ENCODE measurements around the gene GPRC6A.

- TF ChIP-seq POLR2A (IDR thresholded peaks at IDR 0.05; ENCODE audit: borderline replicate concordance, extremely low read depth, insufficient read depth, insufficient read length) = no peak
- TF ChIP-seq, protein P1, sequence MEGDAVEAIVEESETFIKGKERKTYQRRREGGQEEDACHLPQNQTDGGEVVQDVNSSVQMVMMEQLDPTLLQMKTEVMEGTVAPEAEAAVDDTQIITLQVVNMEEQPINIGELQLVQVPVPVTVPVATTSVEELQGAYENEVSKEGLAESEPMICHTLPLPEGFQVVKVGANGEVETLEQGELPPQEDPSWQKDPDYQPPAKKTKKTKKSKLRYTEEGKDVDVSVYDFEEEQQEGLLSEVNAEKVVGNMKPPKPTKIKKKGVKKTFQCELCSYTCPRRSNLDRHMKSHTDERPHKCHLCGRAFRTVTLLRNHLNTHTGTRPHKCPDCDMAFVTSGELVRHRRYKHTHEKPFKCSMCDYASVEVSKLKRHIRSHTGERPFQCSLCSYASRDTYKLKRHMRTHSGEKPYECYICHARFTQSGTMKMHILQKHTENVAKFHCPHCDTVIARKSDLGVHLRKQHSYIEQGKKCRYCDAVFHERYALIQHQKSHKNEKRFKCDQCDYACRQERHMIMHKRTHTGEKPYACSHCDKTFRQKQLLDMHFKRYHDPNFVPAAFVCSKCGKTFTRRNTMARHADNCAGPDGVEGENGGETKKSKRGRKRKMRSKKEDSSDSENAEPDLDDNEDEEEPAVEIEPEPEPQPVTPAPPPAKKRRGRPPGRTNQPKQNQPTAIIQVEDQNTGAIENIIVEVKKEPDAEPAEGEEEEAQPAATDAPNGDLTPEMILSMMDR (IDR thresholded peaks at IDR 0.05 in 2 of 3, conservative IDR thresholded peaks at IDR 0.05 in 1 of 3; ENCODE audit: borderline replicate concordance in 1 of 3, insufficient read depth in 1 of 3, low read depth in 2 of 3, low read length in 2 of 3) = no peak
- no peak for TF ChIP-seq RAD21 (IDR thresholded peaks at IDR 0.05; ENCODE audit: low read depth)
These were observed 1.2 kb downstream of the GPRC6A start for GRCh38 chr6:116827561-116828240.

Data from HCT116 (cell line).